ENCODE measurements around the gene OR13F1. TPM values are rescaled to one million over a fixed set of nuclear protein-coding genes. Genes with fewer than 3 reads are reported as not detected.
"Not testable (repeated sequence)": the region's sequence is repeated elsewhere in the genome, so short reads cannot be mapped to it uniquely, and the experiment has no call there.

OR13F1 gene, protein sequence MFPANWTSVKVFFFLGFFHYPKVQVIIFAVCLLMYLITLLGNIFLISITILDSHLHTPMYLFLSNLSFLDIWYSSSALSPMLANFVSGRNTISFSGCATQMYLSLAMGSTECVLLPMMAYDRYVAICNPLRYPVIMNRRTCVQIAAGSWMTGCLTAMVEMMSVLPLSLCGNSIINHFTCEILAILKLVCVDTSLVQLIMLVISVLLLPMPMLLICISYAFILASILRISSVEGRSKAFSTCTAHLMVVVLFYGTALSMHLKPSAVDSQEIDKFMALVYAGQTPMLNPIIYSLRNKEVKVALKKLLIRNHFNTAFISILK
- not detected for total RNA-seq
- long read RNA-seq: 0 reads

- intact Hi-C loops (cut with DNase I): no loop called here
- no peak for DNase-seq (ENCODE audit: low spot score)
Measured at GRCh38 chr9:104503963-104504362, at the start of gene OR13F1. OR13F1 (plus strand) TSS chr9:104504263; CDS start chr9:104504263, 0 bp downstream.

DNA sequence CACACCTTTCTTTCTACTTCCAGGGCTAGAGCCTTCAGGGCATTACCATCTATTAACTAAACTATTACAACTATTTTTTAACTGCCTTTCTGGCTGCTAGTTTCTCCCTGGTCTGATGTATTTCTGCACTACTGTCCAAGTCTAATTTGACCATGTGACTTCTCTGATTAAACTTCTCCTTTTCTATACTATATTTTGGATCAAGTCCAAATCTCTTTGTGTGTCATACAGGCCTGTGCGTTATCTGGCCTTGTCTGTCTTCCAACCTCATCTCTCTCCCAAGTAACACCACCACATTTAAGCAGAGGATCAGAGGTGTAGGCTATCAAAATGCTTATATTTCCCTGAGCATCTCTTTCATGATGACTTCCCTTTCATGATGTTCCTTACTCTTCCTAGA is 47.2 kb upstream of the OR13F1 start:
- DNase-seq (ENCODE audit: low spot score): no peak
- intact Hi-C loops (cut with DNase I): no loop called here

GRCh38 chr9:104463864-104464263 is 40.2 kb upstream of the OR13F1 start:
- no peak for DNase-seq (ENCODE audit: low spot score)
- intact Hi-C loops (cut with DNase I): no loop called here

DNA sequence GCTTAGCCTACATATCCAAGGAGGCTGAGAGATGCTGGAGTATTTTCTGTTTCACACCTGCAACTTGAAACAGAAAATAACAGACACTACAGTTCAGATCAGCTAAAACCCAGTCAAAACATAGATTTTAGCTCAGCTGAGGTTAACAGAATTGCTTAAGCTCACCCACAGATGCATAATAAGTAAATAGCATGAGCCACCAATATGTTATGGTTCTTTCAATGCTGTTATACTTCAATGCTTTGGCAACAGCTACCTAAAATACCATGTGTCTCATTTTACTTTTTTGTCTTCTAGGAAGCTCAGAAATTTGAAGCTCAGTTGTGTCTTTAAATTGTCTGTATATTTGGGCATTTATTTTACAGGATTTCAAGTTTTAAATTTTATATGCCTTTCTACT is 35.8 kb upstream of the OR13F1 start:
- intact Hi-C loops (cut with DNase I): no loop called here
- no peak for DNase-seq (ENCODE audit: low spot score)

- no peak for DNase-seq (ENCODE audit: low spot score)
- intact Hi-C loops (cut with DNase I): no loop called here
Measured at GRCh38 chr9:104482921-104483570, 21.0 kb upstream of the OR13F1 start.

DNA sequence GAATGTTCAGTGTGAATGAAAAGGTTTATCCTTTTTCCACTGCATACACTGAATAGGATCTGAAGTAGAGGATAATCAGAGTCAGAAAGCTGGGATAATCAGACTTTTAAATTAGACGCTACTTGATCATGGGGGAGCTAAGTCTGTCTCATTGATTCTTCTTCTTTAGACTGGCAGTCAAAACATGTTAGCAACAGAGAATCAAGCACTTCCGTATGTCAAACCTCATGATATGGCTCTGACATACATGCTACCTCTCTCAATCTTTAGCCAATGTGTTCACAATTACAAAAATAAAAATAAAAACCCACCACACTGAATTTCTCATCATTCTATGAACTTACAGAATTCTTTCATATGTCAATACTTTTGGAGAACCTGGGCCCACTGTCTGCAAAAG is 19.0 kb upstream of the OR13F1 start:
- intact Hi-C loops (cut with DNase I): no loop called here
- no peak for DNase-seq (ENCODE audit: low spot score)

DNA sequence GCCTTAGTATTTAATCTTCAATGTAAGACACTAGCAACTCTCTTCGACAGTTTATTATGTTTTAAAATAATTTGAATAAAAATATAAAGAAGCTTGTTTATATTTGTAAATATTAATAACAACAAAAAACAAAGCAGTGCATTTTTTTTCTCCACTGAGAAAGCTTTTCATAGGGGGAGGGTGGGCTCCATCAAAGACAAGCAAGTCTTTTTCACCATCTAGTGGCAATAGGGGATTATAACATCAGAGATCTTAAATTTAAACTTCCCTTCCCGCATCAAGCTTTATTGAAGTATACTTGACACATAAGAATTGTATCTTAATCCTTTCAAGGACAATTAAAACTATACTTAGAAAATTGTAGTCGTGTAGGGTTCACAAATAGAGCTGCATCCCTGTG is 9.3 kb upstream of the OR13F1 start:
- intact Hi-C loops (cut with DNase I): no loop called here
- DNase-seq (ENCODE audit: low spot score): no peak

DNA sequence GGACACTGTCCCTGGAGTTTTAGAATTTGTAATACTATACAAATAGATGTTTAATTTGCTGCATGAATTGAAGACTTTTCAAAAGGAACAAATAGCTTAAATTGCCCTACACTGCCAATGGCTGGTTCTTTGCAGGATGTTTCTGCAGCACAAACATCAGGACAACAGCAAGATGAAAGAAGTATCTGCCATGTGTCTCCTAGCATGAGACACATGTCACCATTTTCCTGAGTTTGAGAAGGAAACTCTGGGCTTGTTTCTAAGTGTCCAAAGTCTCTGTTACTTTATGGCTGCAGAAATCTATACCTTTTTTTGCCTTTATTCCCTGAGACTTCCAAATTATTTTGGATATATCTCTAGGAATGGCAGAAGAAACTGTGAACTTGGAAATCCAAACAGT is 623 bp upstream of the OR13F1 start:
- DNase-seq (ENCODE audit: low spot score): no peak
- intact Hi-C loops (cut with DNase I): no loop called here

GRCh38 chr9:104506565-104506964 is 2.5 kb downstream of the OR13F1 start:
- intact Hi-C loops (cut with DNase I): no loop called here
- no peak for DNase-seq (ENCODE audit: low spot score)

DNA sequence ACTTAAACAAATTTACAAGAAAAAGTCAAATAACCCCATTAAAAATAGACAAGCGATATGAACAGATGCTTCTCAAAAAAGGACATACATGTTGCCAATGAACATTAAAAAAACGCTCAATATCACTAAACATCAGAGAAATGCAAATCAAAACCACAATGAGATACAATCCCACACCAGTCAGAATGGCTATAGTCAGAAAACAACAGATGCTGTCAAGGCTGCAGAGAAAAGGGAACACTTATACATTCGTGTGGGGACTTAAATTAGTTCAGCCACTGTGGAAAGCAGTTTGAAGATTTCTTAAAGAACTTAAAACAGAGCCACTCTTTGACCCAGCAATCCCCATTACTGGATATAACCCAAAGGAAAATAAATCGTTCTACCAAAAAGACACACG is 10.8 kb downstream of the OR13F1 start:
- DNase-seq (ENCODE audit: low spot score): no peak
- intact Hi-C loops (cut with DNase I): no loop called here

DNA sequence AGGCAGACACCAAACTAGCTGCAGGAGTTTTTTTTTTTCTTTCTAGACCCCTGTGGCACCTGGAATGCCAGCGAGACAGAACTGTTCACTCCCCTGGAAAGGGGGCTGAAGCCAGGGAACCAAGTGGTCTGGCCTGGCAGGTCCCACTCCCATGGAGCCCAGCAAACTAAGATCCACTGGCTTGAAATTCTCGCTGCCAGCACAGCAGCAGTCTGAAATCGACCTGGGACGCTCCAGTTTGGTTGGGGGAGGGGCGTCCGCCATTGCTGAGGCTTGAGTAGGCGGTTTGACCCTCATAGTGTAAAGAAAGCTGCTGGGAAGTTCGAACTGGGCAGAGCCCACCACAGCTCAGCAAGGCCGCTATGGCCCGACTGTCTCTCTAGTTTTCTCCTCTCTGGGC is 16.2 kb downstream of the OR13F1 start:
- DNase-seq (ENCODE audit: low spot score); intact Hi-C loops (cut with DNase I): not testable (repeated sequence)

GRCh38 chr9:104527109-104527508 is 23.0 kb downstream of the OR13F1 start, which contains the start of gene OR13C4:
OR13C4 (minus strand) TSS chr9:104527209; CDS start chr9:104527209, 0 bp downstream.
- intact Hi-C loops (cut with DNase I): no loop called here
- DNase-seq (ENCODE audit: low spot score): no peak

DNA sequence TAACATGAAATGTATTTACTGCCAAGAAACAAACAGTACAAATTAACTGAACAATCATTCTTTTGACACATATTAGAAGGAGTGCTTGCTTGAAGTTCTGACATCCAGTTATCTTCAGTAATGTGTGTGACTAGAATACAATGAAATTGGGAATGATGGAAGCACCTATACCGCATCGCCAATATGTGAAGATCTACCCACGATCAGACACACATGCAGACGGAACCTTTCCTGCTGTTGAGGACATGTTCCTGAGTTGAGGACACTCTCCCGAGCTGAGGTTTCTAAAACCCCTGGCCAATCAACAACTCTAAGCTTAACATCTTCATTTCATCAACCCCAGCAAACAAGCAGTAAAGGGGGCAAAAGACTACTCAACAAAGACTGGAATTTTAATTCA is 32.7 kb downstream of the OR13F1 start, which contains the start of gene OR13C3:
TSS of gene OR13C3 (minus strand) at position 101 of the 400 bp plus-strand sequence. CDS start 133 bp downstream, outside the sequence.
- intact Hi-C loops (cut with DNase I): no loop called here
- DNase-seq (ENCODE audit: low spot score): no peak

- intact Hi-C loops (cut with DNase I): no loop called here
- DNase-seq (ENCODE audit: low spot score): no peak
Measured at GRCh38 chr9:104539275-104539674, 35.2 kb downstream of the OR13F1 start.

GRCh38 chr9:104544644-104545043 is 40.6 kb downstream of the OR13F1 start:
- intact Hi-C loops (cut with DNase I): no loop called here
- DNase-seq (ENCODE audit: low spot score): no peak

DNA sequence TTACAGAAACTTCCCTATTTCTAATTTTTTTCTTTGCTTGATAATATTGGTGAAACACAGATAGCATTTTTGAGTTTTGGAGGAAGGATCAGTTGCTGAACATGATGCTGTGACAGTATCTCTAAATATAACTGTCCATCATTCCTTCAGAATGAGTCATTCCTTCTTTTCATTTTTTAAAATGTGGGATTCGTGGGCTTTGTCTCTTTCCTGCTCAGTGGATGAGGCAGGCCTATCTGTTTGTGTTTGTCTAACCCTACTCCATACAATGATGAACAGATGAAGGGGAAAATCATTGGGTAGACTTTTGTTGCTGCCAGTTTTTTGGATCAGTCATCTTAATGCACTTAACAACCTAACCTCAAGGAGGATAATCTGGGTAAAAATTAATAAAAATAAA is 49.2 kb downstream of the OR13F1 start:
- intact Hi-C loops (cut with DNase I): no loop called here
- no peak for DNase-seq (ENCODE audit: low spot score)

Other genes starting within 250 kb of the OR13F1 start
- gene OR13C4, start 22.9 kb downstream of the OR13F1 start, total RNA-seq: not detected
- gene OR13C3, start 32.6 kb downstream of the OR13F1 start, total RNA-seq: not detected
- not detected for gene OR13C8, start 64.9 kb downstream of the OR13F1 start, total RNA-seq
- not detected for gene OR13C5, start 95.2 kb downstream of the OR13F1 start, total RNA-seq
- gene OR13C2, start 101.4 kb downstream of the OR13F1 start, total RNA-seq: not detected
- not detected for gene OR13C9, start 113.9 kb downstream of the OR13F1 start, total RNA-seq
- gene OR13D1, start 190.3 kb downstream of the OR13F1 start, total RNA-seq: not detected
- gene NIPSNAP3A, start 243.4 kb downstream of the OR13F1 start, total RNA-seq: 27.1 TPM